Left lung (tissue), 14 donors: Measurements from ENCODE around the gene ADAM19. TPM values are rescaled to one million over a fixed set of nuclear protein-coding genes. Genes with fewer than 3 reads are reported as not detected.
A peak's percentile ranks its signal among the peaks of the same experiment; 100 is the strongest.

ENCODE experiments used
- ATAC-seq: fragments of 200-7000 bp; cut with Tn5 transposase; one replicate; pipeline ENCODE4 v1.9.1; 2020; ENCODE audit warnings: moderate library complexity
- DNase-seq, 4 donors: peaks; one replicate each; pipeline ENCODE4 v3.0.0-alpha.2; 2013 to 2020
- H3K27ac ChIP-seq, 2 donors: fragments of 200-600 bp; sonication (generic) in 1 of 2; one replicate each; pipeline versions ENCODE4 v1.5.0 to v1.8.0; 2020 to 2021
- H3K27me3 ChIP-seq, 2 donors: fragments of 200-600 bp; sonication (generic) in 1 of 2; one replicate each; pipeline versions ENCODE4 v1.5.0 to v1.8.0; 2020 to 2021
- H3K36me3 ChIP-seq, 2 donors: fragments of 200-600 bp; sonication (generic) in 1 of 2; one replicate each; pipeline versions ENCODE4 v1.5.0 to v1.8.0; 2020 to 2021
- H3K4me1 ChIP-seq, 2 donors: fragments of 200-600 bp; one replicate each; pipeline ENCODE4 v1.8.0; 2021
- H3K4me3 ChIP-seq, 2 donors: fragments of 200-600 bp; sonication (generic) in 1 of 2; one replicate each; pipeline versions ENCODE4 v1.5.0 to v1.8.0; 2020 to 2021; ENCODE audit warnings: mild to moderate bottlenecking in 1 of 2
- H3K9me3 ChIP-seq, 2 donors: fragments of 200-600 bp; sonication (generic) in 1 of 2; one replicate each; pipeline versions ENCODE4 v1.5.0 to v1.8.0; 2020 to 2021
- intact Hi-C, 2 donors: fragments of 100-400 bp; cut with DNase I; formaldehyde crosslinking; loops; one replicate each; pipeline versions ENCODE4 v1.11.2 to v1.14.2; 2022
- long read RNA-seq, 12 donors: library from polyadenylated mRNA in 2 of 12; unstranded in 2 of 12; transcript quantifications; one replicate each; pipeline ENCODE4 v2.0.0 and lab custom pipeline, GENCODE V29; 2019 to 2026
- polyA plus RNA-seq, 6 donors: library from polyadenylated mRNA; unstranded; fragments of 120-200 nt; gene quantifications; one replicate each; pipeline ENCODE4 v1.2.1, GENCODE V29; 2013; ENCODE audit not compliant: insufficient read length in 6 of 6
- total RNA-seq, 2 donors: library from RNA; stranded (reverse); fragmentation: NEBNext Ultra II Directional; extraction: Animal tissue kit (Norgen Biotek cat#: 25700); gene quantifications; one replicate each; pipeline ENCODE4 v1.2.1, GENCODE V29; 2021
- TF ChIP-seq, protein P1 (sequence below), 2 donors: fragments of 200-600 bp; sonication (generic) in 1 of 2; IDR thresholded peaks; one replicate each; pipeline versions ENCODE4 v1.5.0 to v1.8.0; 2021; ENCODE audit warnings: antibody characterized with exemption in 2 of 2
- donor health status: DM: no; HTN: yes; CAD: no.
- donor health status: DM: no; HTN: no; CAD: no.

ADAM19 gene, protein sequence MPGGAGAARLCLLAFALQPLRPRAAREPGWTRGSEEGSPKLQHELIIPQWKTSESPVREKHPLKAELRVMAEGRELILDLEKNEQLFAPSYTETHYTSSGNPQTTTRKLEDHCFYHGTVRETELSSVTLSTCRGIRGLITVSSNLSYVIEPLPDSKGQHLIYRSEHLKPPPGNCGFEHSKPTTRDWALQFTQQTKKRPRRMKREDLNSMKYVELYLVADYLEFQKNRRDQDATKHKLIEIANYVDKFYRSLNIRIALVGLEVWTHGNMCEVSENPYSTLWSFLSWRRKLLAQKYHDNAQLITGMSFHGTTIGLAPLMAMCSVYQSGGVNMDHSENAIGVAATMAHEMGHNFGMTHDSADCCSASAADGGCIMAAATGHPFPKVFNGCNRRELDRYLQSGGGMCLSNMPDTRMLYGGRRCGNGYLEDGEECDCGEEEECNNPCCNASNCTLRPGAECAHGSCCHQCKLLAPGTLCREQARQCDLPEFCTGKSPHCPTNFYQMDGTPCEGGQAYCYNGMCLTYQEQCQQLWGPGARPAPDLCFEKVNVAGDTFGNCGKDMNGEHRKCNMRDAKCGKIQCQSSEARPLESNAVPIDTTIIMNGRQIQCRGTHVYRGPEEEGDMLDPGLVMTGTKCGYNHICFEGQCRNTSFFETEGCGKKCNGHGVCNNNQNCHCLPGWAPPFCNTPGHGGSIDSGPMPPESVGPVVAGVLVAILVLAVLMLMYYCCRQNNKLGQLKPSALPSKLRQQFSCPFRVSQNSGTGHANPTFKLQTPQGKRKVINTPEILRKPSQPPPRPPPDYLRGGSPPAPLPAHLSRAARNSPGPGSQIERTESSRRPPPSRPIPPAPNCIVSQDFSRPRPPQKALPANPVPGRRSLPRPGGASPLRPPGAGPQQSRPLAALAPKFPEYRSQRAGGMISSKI
- total RNA-seq (10 to 100 TPM; 17.1 to 20.8 TPM), polyA plus RNA-seq (10 to 100 TPM; 14.9 to 21.5 (median 19.2) TPM)
- long read RNA-seq, donor 1, full-length matches to known transcripts: 1 of 1 reads
- long read RNA-seq, donor 1, partial matches to known transcripts: 0 of 1 reads
- long read RNA-seq, donor 1, other reads (novel, unspliced or antisense): 0 of 1 reads
- long read RNA-seq, donor 2: 0 reads
- long read RNA-seq, donor 3: 0 reads
- long read RNA-seq, donor 4, full-length matches to known transcripts: 1 of 6 reads
- long read RNA-seq, donor 4, partial matches to known transcripts: 3 of 6 reads
- long read RNA-seq, donor 4, other reads (novel, unspliced or antisense): 2 of 6 reads
- long read RNA-seq, donor 5, full-length matches to known transcripts: 1 of 1 reads
- long read RNA-seq, donor 5, partial matches to known transcripts: 0 of 1 reads
- long read RNA-seq, donor 5, other reads (novel, unspliced or antisense): 0 of 1 reads
- long read RNA-seq, donor 6, full-length matches to known transcripts: 4 of 4 reads
- long read RNA-seq, donor 6, partial matches to known transcripts: 0 of 4 reads
- long read RNA-seq, donor 6, other reads (novel, unspliced or antisense): 0 of 4 reads
- long read RNA-seq, donor 7, full-length matches to known transcripts: 1 of 1 reads
- long read RNA-seq, donor 7, partial matches to known transcripts: 0 of 1 reads
- long read RNA-seq, donor 7, other reads (novel, unspliced or antisense): 0 of 1 reads
- long read RNA-seq, donor 8: 0 reads
- long read RNA-seq, donor 9: 0 reads
- long read RNA-seq, donor 10, partial matches to known transcripts: 0 of 2 reads
- long read RNA-seq, donor 10, other reads (novel, unspliced or antisense): 2 of 2 reads
- long read RNA-seq, donor 11: 0 reads
- long read RNA-seq, donor 12: 0 reads

DNA sequence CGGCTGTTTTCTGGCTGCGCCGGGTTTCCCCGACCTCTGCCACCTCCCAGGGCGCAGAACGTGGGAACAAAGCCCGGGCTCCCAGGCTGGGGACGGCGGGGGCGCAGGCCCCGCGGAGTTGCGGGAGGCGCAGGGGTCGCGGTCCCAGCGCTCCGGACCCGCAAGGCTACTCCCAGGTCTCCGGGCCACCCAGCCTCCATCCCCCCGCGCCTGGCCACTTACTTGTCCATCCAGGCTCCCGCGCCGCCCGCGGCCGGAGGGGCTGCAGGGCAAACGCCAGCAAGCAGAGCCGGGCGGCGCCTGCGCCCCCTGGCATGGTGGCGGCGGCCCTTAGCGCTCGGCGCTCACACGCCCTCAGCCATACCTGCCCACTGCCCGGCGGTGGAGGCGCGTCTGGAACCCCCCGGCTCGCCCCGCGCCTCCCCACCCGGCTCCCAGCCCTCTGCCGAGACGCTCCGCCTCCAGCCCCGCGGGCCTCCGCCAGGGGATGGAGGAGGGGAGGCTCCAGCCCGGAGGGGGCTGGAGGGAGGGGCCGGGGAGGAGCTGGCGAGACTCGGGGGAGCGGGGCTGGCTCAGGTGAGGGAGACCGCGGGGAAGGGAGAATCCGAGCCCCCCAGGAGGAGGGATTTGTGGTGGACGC lies at the start of gene ADAM19:
TSS of gene ADAM19 (minus strand) at position 395 of the 640 bp plus-strand sequence. CDS start at position 316, 79 bp downstream.
- ATAC-seq (peak; percentile 88), DNase-seq (peak; percentile 52 to 89 (median 66))
- Histone ChIP-seq H3K4me3 (peak within 1 kb of the TSS; percentile 59 to 73), H3K9me3 (no peaks in the 10 kb centered on the region), H3K4me1 (peaks cover 6 to 61% of the 10 kb centered on the region in 2 donors), H3K36me3 (no peaks in the 10 kb centered on the region), H3K27me3 (peaks cover 0 to 27% of the 10 kb centered on the region in 2 donors), H3K27ac (peak within 1 kb of the TSS; percentile 78 to 82)
- TF ChIP-seq, protein P1, sequence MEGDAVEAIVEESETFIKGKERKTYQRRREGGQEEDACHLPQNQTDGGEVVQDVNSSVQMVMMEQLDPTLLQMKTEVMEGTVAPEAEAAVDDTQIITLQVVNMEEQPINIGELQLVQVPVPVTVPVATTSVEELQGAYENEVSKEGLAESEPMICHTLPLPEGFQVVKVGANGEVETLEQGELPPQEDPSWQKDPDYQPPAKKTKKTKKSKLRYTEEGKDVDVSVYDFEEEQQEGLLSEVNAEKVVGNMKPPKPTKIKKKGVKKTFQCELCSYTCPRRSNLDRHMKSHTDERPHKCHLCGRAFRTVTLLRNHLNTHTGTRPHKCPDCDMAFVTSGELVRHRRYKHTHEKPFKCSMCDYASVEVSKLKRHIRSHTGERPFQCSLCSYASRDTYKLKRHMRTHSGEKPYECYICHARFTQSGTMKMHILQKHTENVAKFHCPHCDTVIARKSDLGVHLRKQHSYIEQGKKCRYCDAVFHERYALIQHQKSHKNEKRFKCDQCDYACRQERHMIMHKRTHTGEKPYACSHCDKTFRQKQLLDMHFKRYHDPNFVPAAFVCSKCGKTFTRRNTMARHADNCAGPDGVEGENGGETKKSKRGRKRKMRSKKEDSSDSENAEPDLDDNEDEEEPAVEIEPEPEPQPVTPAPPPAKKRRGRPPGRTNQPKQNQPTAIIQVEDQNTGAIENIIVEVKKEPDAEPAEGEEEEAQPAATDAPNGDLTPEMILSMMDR (IDR thresholded peaks at IDR 0.05): no peak
- intact Hi-C loops: no loop called here

DNA sequence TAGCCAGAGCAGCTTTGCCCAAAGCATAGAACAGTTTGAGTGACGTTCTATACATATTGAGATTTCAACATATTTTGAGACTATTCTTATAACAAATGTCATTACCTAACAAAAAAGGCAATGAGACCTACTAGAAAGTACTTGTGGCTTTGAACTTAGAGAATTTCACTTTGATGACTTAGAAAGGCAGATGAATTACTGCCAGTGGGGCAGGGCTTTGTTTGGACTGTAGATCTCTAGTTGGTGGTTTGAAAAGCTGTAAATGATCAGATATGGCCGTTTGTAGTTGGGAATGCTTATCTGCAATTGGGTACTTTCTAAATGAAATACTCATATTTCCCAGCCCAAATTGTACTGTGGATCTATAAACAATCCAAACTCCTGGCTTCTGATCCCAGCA lies 48.6 kb upstream of the ADAM19 start:
- Histone ChIP-seq H3K36me3 (no peaks in the 10 kb centered on the region), H3K4me3 (no peak overlapping the region), H3K27ac (no peak overlapping the region), H3K27me3 (no peaks in the 10 kb centered on the region), H3K9me3 (no peaks in the 10 kb centered on the region), H3K4me1 (no peaks in the 10 kb centered on the region)
- TF ChIP-seq, protein P1 (IDR thresholded peaks at IDR 0.05): no peak
- DNase-seq (no peak), ATAC-seq (no peak)
- intact Hi-C loops: no loop called here

DNA sequence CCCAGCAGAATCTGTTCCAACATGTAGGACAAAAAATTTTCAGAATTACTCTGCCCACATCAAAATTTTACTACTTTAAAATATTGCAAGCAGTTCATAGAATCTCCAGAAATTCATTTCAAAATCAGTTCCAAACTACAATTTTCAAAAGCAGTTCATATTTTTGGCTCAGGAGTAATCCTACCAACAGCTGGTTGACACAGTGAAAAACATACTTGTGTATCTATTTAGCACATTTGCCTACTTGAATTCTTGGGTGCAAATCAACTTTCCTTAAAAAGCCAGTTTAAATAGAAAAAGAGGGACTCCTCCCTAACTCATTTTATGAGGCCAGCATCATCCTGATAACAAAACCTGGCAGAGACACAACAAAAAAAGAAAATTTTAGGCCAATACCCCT lies 45.2 kb upstream of the ADAM19 start:
- intact Hi-C loops: no loop called here
- H3K27me3 ChIP-seq: no peaks in the 10 kb centered on the region
- H3K27ac ChIP-seq: no peak overlapping the region
- no peaks in the 10 kb centered on the region for H3K36me3 ChIP-seq
- no peak for ATAC-seq
- TF ChIP-seq, protein P1 (IDR thresholded peaks at IDR 0.05): no peak
- H3K4me1 ChIP-seq: no peaks in the 10 kb centered on the region
- DNase-seq: no peak
- no peak overlapping the region for H3K4me3 ChIP-seq
- no peaks in the 10 kb centered on the region for H3K9me3 ChIP-seq

DNA sequence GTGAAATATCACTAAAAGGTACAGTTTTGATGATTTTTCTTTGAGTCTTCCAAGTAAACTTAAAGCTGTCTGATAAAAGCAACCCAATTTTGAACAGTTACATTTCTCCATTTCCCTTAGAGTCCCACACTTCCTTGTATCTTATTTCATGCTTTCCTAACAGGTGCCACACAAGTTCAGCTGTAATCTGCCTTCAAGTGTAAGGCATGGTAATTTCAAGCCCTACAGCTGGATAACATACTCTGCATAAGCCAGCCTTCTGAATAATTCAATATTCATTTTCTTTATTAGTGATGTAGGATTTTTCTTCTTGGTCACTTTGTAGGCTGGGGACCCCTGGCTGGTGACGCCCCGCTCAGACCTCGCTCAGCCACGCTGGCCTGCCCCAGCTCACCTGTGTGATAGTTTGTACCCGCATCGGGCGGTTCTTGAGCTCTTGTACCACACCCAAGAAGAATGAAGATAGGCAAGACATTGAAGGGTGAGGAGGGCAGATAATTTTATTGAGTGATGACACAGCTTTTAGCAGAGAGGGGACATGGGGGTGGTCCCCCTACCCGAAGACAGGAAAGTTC lies 42.7 kb upstream of the ADAM19 start:
- Histone ChIP-seq H3K36me3 (no peaks in the 10 kb centered on the region), H3K4me1 (no peaks in the 10 kb centered on the region), H3K4me3 (no peak overlapping the region), H3K9me3 (no peaks in the 10 kb centered on the region), H3K27me3 (no peaks in the 10 kb centered on the region), H3K27ac (no peak overlapping the region)
- TF ChIP-seq, protein P1 (IDR thresholded peaks at IDR 0.05): no peak
- intact Hi-C loops: no loop called here
- DNase-seq (no peak), ATAC-seq (no peak)
